Hepatocyte (in vitro differentiated cells): ENCODE measurements around the gene LDHAL6B. TPM values are rescaled to one million over a fixed set of nuclear protein-coding genes. Genes with fewer than 3 reads are reported as not detected.

ENCODE experiments used
- DNase-seq: peaks from one replicate; pipeline ENCODE4 v3.0.0-alpha.2; 2016; ENCODE audit warnings: low spot score
- H2AFZ ChIP-seq: fragments of 200-600 bp; sonication (generic); 2 replicates; pipeline ENCODE4 v1.6.0; 2016; ENCODE audit warnings: antibody characterized with exemption, mild to moderate bottlenecking
- H3K27ac ChIP-seq: fragments of 200-600 bp; sonication (generic); 2 replicates; pipeline ENCODE4 v1.5.1; 2016; ENCODE audit warnings: mild to moderate bottlenecking
- H3K27me3 ChIP-seq: fragments of 200-600 bp; sonication (generic); 2 replicates; pipeline ENCODE4 v1.6.1; 2016
- H3K36me3 ChIP-seq: fragments of 200-600 bp; sonication (generic); replicated peaks from 2 replicates; pipeline ENCODE4 v1.5.1; 2016; ENCODE audit warnings: low read depth; ENCODE audit not compliant: insufficient read depth
- H3K4me1 ChIP-seq: fragments of 200-600 bp; sonication (generic); 2 replicates; pipeline ENCODE4 v1.5.1; 2016; ENCODE audit warnings: mild to moderate bottlenecking, moderate library complexity; ENCODE audit not compliant: insufficient read depth
- H3K4me2 ChIP-seq: fragments of 200-600 bp; sonication (generic); 2 replicates; pipeline ENCODE4 v1.6.0; 2016
- H3K4me3 ChIP-seq: fragments of 200-600 bp; sonication (generic); 2 replicates; pipeline ENCODE4 v1.5.1; 2016; ENCODE audit warnings: mild to moderate bottlenecking
- H3K79me2 ChIP-seq: fragments of 200-600 bp; sonication (generic); 2 replicates; pipeline ENCODE4 v1.6.0; 2017; ENCODE audit warnings: mild to moderate bottlenecking
- H3K9me2 ChIP-seq: fragments of 200-600 bp; sonication (generic); replicated peaks from 2 replicates; pipeline ENCODE4 v1.6.0; 2017; ENCODE audit warnings: mild to moderate bottlenecking; ENCODE audit not compliant: insufficient read depth
- H3K9me3 ChIP-seq: fragments of 200-600 bp; sonication (generic); 2 replicates; pipeline ENCODE4 v1.5.1; 2016; ENCODE audit warnings: low read depth, mild to moderate bottlenecking
- H4K20me1 ChIP-seq: fragments of 200-600 bp; sonication (generic); 2 replicates; pipeline ENCODE4 v1.6.0; 2016; ENCODE audit warnings: mild to moderate bottlenecking; ENCODE audit not compliant: insufficient read depth, poor library complexity, severe bottlenecking
- EZH2 ChIP-seq: fragments of 200-600 bp; sonication (generic); IDR thresholded peaks from 2 replicates; pipeline ENCODE4 v1.6.1; 2016; ENCODE audit warnings: antibody characterized with exemption, mild to moderate bottlenecking, borderline replicate concordance
- EZH2phosphoT487 ChIP-seq: fragments of 200-600 bp; sonication (generic); IDR thresholded peaks from one replicate; pipeline ENCODE4 v1.6.1; 2018; ENCODE audit warnings: antibody characterized with exemption, mild to moderate bottlenecking, low read depth, moderate library complexity; ENCODE audit not compliant: unreplicated experiment, severe bottlenecking
- WGBS: methylation state at CpG from one replicate; pipeline ENCODE4 v1.1.6; 2016; ENCODE audit warnings: low lambda C conversion rate; ENCODE audit errors: missing lambda C conversion rate; 5-methylcytosine and 5-hydroxymethylcytosine counted together
- polyA plus RNA-seq: library from polyadenylated mRNA; unstranded; fragments of >200 nt; fragmentation: Nextera tagmentation; extraction: Ambion mirVana; gene quantifications from 2 replicates; pipeline ENCODE4 v1.2.1, GENCODE V29; 2016
- total RNA-seq: library from RNA; depleted of rRNA; stranded (reverse); fragments of >200 nt; gene quantifications from 2 replicates; pipeline ENCODE4 v1.2.3, GENCODE V29; 2014
- TF ChIP-seq, protein P1 (sequence below): fragments of 200-600 bp; sonication (generic); IDR thresholded peaks from 2 replicates; pipeline ENCODE4 v1.5.1; 2016; ENCODE audit warnings: antibody characterized with exemption, mild to moderate bottlenecking; ENCODE audit not compliant: poor library complexity

The LDHAL6B gene
- total and polyA plus RNA-seq, 2 experiments from 2014 or later = 0.17 TPM; not detected in 1

DNA sequence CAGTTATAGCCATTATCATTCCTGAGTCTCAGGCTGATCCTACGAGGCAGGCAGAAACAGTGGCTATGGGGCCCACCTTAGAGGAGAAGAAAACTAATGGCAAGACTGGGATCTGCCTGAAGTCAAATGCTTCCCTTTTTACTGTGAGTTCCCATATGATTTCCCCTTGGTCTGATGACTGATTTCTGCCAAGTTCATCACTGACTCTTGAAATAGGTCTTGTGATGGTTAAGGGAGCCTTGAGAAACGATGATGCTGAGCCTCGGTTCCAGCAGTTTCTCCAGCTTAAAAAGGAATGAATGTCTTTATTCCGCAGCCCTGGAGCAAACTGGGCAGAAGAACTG lies 29.4 kb upstream of the LDHAL6B start:
- no peaks in the 10 kb centered on the region for H3K36me3 ChIP-seq

DNA sequence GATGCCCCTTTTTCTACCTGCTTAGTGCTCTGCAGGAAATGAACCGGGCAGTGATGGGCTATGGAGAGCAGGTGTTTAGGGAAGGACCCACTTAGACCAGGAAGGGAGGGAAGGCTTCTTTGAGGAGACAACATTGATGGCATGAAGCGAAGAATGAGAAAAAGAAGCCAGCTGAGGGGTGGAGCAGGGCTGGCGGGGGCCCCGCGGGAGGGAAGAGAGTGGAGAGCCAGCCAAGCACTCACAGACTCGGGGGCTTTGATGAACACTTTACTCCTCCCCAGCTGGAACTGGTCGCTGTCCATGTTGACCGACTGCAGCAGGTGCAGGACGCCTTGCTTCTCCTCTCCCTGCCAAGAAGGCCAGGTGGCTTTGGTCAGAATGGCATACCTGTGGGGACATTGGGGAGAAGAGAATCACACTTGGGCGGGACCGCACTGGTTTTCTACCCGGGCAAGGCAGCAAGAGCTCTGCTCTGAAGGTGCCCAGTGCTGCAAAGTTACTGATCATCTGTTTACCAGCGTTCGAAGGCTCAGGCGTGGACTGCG lies 28.4 kb upstream of the LDHAL6B start:
- 93% methylated on average over 15 of the region's 16 CpGs for WGBS
- Histone ChIP-seq H4K20me1 (no peaks in the 10 kb centered on the region), H3K9me2 (no peaks in the 10 kb centered on the region), H3K4me3 (no peak overlapping the region), H3K27ac (no peak overlapping the region), H3K4me1 (peaks cover 12% of the 10 kb centered on the region), H3K79me2 (no peaks in the 10 kb centered on the region), H3K4me2 (no peak overlapping the region), H3K9me3 (no peaks in the 10 kb centered on the region), H2AFZ (no peak overlapping the region), H3K27me3 (no peaks in the 10 kb centered on the region), H3K36me3 (no peaks in the 10 kb centered on the region)
- DNase-seq = no peak
- TF ChIP-seq EZH2 (no peak), EZH2phosphoT487 (no peak)
- TF ChIP-seq, protein P1, sequence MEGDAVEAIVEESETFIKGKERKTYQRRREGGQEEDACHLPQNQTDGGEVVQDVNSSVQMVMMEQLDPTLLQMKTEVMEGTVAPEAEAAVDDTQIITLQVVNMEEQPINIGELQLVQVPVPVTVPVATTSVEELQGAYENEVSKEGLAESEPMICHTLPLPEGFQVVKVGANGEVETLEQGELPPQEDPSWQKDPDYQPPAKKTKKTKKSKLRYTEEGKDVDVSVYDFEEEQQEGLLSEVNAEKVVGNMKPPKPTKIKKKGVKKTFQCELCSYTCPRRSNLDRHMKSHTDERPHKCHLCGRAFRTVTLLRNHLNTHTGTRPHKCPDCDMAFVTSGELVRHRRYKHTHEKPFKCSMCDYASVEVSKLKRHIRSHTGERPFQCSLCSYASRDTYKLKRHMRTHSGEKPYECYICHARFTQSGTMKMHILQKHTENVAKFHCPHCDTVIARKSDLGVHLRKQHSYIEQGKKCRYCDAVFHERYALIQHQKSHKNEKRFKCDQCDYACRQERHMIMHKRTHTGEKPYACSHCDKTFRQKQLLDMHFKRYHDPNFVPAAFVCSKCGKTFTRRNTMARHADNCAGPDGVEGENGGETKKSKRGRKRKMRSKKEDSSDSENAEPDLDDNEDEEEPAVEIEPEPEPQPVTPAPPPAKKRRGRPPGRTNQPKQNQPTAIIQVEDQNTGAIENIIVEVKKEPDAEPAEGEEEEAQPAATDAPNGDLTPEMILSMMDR = no peak

More for the DNA sequence above, 29.4 kb upstream of the LDHAL6B start:
- 91% methylated on average over 4 of the region's 4 CpGs for WGBS
- H3K27me3 ChIP-seq = no peaks in the 10 kb centered on the region
- peaks cover 12% of the 10 kb centered on the region for H3K4me1 ChIP-seq
- DNase-seq = no peak
- no peaks in the 10 kb centered on the region for H3K9me3 ChIP-seq
- H2AFZ ChIP-seq = no peak overlapping the region
- no peaks in the 10 kb centered on the region for H4K20me1 ChIP-seq
- no peak for TF ChIP-seq EZH2
- TF ChIP-seq EZH2phosphoT487 = no peak
- TF ChIP-seq, protein P1 = no peak
- H3K9me2 ChIP-seq = no peaks in the 10 kb centered on the region
- H3K79me2 ChIP-seq = no peaks in the 10 kb centered on the region
- no peak overlapping the region for H3K4me2 ChIP-seq
- no peak overlapping the region for H3K27ac ChIP-seq
- no peak overlapping the region for H3K4me3 ChIP-seq

DNA sequence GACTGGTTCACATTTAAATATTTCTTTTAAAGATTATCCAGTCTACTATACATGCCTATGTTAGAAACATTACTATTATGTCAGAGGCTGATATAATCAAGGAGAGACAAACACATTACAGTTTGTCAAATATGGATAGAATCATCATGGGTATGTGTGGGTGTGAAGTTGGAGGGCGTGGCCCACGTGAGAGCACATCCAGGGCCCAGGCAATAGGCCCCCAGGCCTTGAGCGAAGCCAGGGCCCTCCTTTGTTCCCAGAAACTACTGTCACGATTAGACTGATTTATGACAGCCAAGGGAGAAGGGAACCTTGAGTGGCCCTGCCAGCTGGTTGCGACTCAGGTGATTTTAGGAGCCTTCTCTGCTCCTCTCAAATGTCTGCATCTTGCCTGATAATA lies 26.9 kb upstream of the LDHAL6B start:
- no peak for TF ChIP-seq EZH2phosphoT487
- no peak for TF ChIP-seq EZH2
- TF ChIP-seq, protein P1 = no peak
- no peak overlapping the region for H3K4me2 ChIP-seq
- no peaks in the 10 kb centered on the region for H3K36me3 ChIP-seq
- no peaks in the 10 kb centered on the region for H3K9me3 ChIP-seq
- H3K4me1 ChIP-seq = peaks cover 12% of the 10 kb centered on the region
- WGBS = 77% methylated on average over 5 of the region's 5 CpGs
- H3K27ac ChIP-seq = no peak overlapping the region
- H4K20me1 ChIP-seq = no peaks in the 10 kb centered on the region
- DNase-seq = no peak
- H2AFZ ChIP-seq = no peak overlapping the region
- no peaks in the 10 kb centered on the region for H3K27me3 ChIP-seq
- no peaks in the 10 kb centered on the region for H3K9me2 ChIP-seq
- no peaks in the 10 kb centered on the region for H3K79me2 ChIP-seq
- no peak overlapping the region for H3K4me3 ChIP-seq
